Spleen (tissue), 11 donors: ENCODE measurements around the gene MAP1LC3B2. TPM values are rescaled to one million over a fixed set of nuclear protein-coding genes. Genes with fewer than 3 reads are reported as not detected.

Experiments
- DNase-seq: peaks from one replicate; pipeline ENCODE4 v3.0.0-alpha.2; 2020
- H3K27ac ChIP-seq, 8 donors: fragments of 200-600 bp; sonication (generic) in 7 of 8; 1 replicate in 4 of 8; 2 replicates in 4 of 8; pipeline versions ENCODE4 v1.5.0 to v1.8.0; 2016 to 2021; ENCODE audit warnings: inconsistent platforms in 4 of 8, mild to moderate bottlenecking in 4 of 8, moderate library complexity in 1 of 8
- H3K27me3 ChIP-seq, 7 donors: fragments of 200-600 bp; sonication (generic) in 6 of 7; replicated peaks in 1 of 7; 1 replicate in 4 of 7; 2 replicates in 3 of 7; pipeline versions ENCODE4 v1.5.0 to v1.8.0; 2016 to 2021; ENCODE audit warnings: inconsistent platforms in 3 of 7, mild to moderate bottlenecking in 1 of 7
- H3K36me3 ChIP-seq, 6 donors: fragments of 200-600 bp; sonication (generic) in 5 of 6; 1 replicate in 4 of 6; 2 replicates in 2 of 6; pipeline versions ENCODE4 v1.5.0 to v1.8.0; 2016 to 2021; ENCODE audit warnings: inconsistent platforms in 2 of 6
- H3K4me1 ChIP-seq, 6 donors: fragments of 200-600 bp; sonication (generic) in 5 of 6; 1 replicate in 3 of 6; 2 replicates in 3 of 6; pipeline versions ENCODE4 v1.5.0 to v1.8.0; 2016 to 2021; ENCODE audit warnings: inconsistent platforms in 3 of 6
- H3K4me3 ChIP-seq, 8 donors: fragments of 200-600 bp; sonication (generic) in 7 of 8; 1 replicate in 4 of 8; 2 replicates in 4 of 8; pipeline versions ENCODE4 v1.5.0 to v1.8.0; 2016 to 2021; ENCODE audit warnings: inconsistent platforms in 4 of 8, mild to moderate bottlenecking in 4 of 8, moderate library complexity in 2 of 8
- H3K9me3 ChIP-seq, 8 donors: fragments of 200-600 bp; sonication (generic) in 7 of 8; 1 replicate in 4 of 8; 2 replicates in 4 of 8; pipeline versions ENCODE4 v1.5.0 to v1.8.0; 2016 to 2021; ENCODE audit warnings: inconsistent platforms in 4 of 8
- CTCF ChIP-seq, 11 experiments: fragments of 200-600 bp in 7 of 11; fragments of 450-650 bp in 4 of 11; sonication (generic) in 4 of 11; IDR thresholded peaks in 8 of 11; conservative IDR thresholded peaks in 3 of 11; 1 replicate in 7 of 11; 2 replicates in 4 of 11; pipeline versions ENCODE4 v1.4.0 to v1.8.0; 2016 to 2021; ENCODE audit warnings: antibody characterized with exemption in 11 of 11, inconsistent platforms in 4 of 11, mild to moderate bottlenecking in 1 of 11
- POLR2A ChIP-seq, 3 donors: fragments of 450-650 bp; IDR thresholded peaks; one replicate each; pipeline ENCODE4 v1.5.1; 2017; ENCODE audit warnings: antibody characterized with exemption in 3 of 3, mild to moderate bottlenecking in 1 of 3
- POLR2AphosphoS5 ChIP-seq, 3 donors: sonication (generic); formaldehyde crosslinking; IDR thresholded peaks; one replicate each; pipeline ENCODE4 v1.5.1; 2017; ENCODE audit warnings: antibody characterized with exemption in 3 of 3
- WGBS, 5 donors: extraction: QIAGEN DNeasy Blood & Tissue Kit in 3 of 5; methylation state at CpG; one replicate each; pipeline versions ENCODE4 v1.1.5 to v1.1.7; 2013 to 2018; 5-methylcytosine and 5-hydroxymethylcytosine counted together
- intact Hi-C: fragments of 100-400 bp; cut with DNase I; formaldehyde crosslinking; loops from one replicate; pipeline ENCODE4 v1.15.0; 2023; ENCODE audit warnings: low total_unique reads
- polyA plus RNA-seq, 3 donors: library from polyadenylated mRNA; stranded (reverse); fragments of 200-250 nt; gene quantifications; one replicate each; pipeline ENCODE4 v1.2.1, GENCODE V29; 2013
- total RNA-seq, 7 donors: library from RNA; depleted of rRNA in 3 of 7; stranded (reverse); fragments of >200 nt in 3 of 7; fragmentation: NEBNext Ultra II Directional in 4 of 7; extraction: Animal tissue kit (Norgen Biotek cat#: 25700) in 4 of 7; gene quantifications; one replicate each; pipeline versions ENCODE4 v1.1.0 to v1.2.1, GENCODE V29; 2016 to 2021
- donor health status: healthy with polysubstance abuse.
- donor health status: DM: no; HTN: no; CAD: no; lungs with moderate emphysema.
- donor health status: DM: no; HTN: no; CAD: no.
- donor health status: Bipolar disorder and iron deficiency.
- donor health status: healthy.
- donor health status: DM: no; HTN: no; CAD: no.
- donor health status: DM: yes; HTN: yes; CAD: no.

MAP1LC3B2 gene
- total and polyA plus RNA-seq, 10 donors = 0.86 to 3.0 (median 1.7) TPM

DNA sequence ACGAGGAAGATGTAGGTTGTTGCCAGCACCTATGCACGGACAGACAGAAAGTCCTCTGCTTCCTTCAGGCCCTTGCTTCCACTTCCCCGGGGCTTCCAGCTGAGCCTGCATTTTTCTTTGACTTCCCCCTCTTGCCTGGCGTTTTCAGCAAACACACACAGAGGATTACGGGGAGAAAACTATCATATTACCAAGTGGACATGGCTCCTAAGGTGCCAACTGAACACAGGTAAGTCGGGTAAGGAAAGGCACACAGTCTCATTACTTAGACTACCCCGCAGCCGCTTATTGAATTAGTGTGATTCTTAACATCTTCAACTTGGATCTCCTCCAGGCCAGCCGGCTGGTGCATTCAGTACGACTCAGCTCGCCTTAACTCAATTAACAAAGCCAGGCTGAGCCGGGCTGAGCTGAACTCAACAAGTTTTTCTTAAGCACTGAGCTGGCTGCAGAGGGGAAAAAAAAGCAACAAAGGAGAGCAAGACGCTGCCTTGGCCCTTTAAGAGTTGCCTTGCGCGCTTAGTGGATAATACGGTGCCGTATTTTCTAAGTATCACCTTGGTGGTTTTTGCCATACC lies 19.2 kb upstream of the MAP1LC3B2 start:
- no peak for DNase-seq
- Histone ChIP-seq H3K27ac (peak overlapping the region in 4 of 8 donors; percentile 37 to 59 (median 50)), H3K27me3 (no peaks in the 10 kb centered on the region), H3K4me3 (no peak overlapping the region), H3K36me3 (no peaks in the 10 kb centered on the region), H3K4me1 (peaks cover 19 to 66% (median 40%) of the 10 kb centered on the region in 6 donors), H3K9me3 (no peaks in the 10 kb centered on the region)
- TF ChIP-seq POLR2A (IDR thresholded peaks at IDR 0.05) = no peak
- no peak for TF ChIP-seq CTCF (IDR thresholded peaks at IDR 0.05 in 8 of 11, conservative IDR thresholded peaks at IDR 0.05 in 3 of 11)
- TF ChIP-seq POLR2AphosphoS5 (IDR thresholded peaks at IDR 0.05) = no peak
- intact Hi-C loops = no loop called here
- 52 to 71% (median 54%) methylated on average over 17 of the region's 17 CpGs for WGBS, 5 donors

DNA sequence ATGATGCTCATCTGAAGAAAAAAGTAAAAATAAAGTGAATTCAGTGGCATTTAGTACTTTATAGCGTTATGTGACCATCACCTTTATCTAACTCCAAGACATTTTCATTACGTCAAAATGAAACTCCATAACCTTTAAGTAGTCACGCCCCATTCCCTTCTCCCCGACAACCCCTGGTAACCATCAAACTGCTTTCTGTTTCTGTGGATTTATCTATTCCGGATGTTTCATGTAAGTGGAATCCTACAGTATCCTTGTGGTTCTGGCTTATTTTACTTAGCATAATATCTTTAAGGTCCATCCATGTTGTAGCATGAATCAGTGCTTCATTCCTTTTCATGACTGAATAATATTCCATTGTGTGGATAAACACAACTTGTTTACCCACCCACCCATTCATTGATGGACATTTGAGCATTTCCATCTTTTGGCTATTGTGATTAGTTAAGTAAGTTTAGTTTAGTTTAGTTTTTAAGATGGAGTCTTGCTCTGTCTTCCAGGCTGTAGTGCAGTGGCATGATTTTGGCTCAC lies 18.5 kb upstream of the MAP1LC3B2 start:
- intact Hi-C loops = no loop called here

DNA sequence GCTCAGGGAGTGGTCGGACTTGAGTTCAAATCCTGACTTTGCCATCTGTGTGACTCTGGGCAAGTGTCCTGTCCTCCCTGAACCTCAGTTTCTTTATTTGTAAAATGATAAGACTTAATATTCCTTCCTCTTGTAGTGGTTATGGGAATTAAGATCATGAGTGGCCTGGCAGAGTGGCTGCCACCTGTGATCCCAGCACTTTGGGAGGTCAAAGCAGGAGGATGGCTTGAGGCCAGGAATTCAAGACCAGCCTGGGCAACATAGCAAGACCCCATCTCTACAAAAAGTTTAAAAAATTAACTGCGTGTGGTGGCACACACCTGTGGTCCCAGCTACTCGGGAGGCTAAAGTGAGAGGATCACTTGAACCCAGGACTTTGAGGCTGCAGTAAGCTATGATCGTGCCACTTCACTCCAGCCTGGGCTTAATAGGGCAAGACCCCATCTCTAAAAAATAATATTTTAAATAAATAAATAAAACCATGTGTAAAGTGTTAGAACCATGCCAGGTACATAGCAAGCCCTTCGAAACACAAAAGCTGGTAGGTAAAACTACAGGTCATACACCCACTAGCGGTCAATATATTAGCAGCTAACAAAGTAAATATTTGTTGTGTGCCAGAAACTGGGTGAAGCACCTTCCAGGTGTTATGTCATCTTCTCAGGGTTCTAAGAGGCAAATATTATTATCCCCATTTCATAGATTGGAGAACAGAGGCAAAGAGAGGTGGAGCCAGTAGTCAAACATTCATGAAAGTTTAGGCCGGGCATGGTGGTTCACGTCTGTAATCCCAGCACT lies 17.4 kb upstream of the MAP1LC3B2 start:
- no peak overlapping the region for H3K4me3 ChIP-seq
- no peaks in the 10 kb centered on the region for H3K36me3 ChIP-seq
- no peak for DNase-seq
- peaks cover 18 to 49% (median 35%) of the 10 kb centered on the region in 6 donors for H3K4me1 ChIP-seq
- no peak overlapping the region for H3K27ac ChIP-seq
- WGBS, 5 donors = 95 to 96% (median 95%) methylated on average over 8 of the region's 8 CpGs
- intact Hi-C loops = no loop called here
- no peak for TF ChIP-seq POLR2A (IDR thresholded peaks at IDR 0.05)
- TF ChIP-seq CTCF (IDR thresholded peaks at IDR 0.05 in 8 of 11, conservative IDR thresholded peaks at IDR 0.05 in 3 of 11) = no peak
- TF ChIP-seq POLR2AphosphoS5 (IDR thresholded peaks at IDR 0.05) = no peak
- H3K9me3 ChIP-seq = no peaks in the 10 kb centered on the region
- no peaks in the 10 kb centered on the region for H3K27me3 ChIP-seq

More for the DNA sequence above, 18.5 kb upstream of the MAP1LC3B2 start:
- Histone ChIP-seq H3K36me3 (no peaks in the 10 kb centered on the region), H3K27me3 (no peaks in the 10 kb centered on the region), H3K4me3 (no peak overlapping the region), H3K9me3 (no peaks in the 10 kb centered on the region), H3K4me1 (peaks cover 19 to 59% (median 39%) of the 10 kb centered on the region in 6 donors), H3K27ac (peak overlapping the region in 2 of 8 donors; percentile 49 to 52)
- no peak for TF ChIP-seq CTCF (IDR thresholded peaks at IDR 0.05 in 8 of 11, conservative IDR thresholded peaks at IDR 0.05 in 3 of 11)
- TF ChIP-seq POLR2AphosphoS5 (IDR thresholded peaks at IDR 0.05) = no peak
- no peak for TF ChIP-seq POLR2A (IDR thresholded peaks at IDR 0.05)
- DNase-seq = no peak
- 77 to 90% (median 86%) methylated on average over 5 of the region's 5 CpGs for WGBS, 5 donors
